ENCODE data around the gene TNNI2. TPM values are rescaled to one million over a fixed set of nuclear protein-coding genes. Genes with fewer than 3 reads are reported as not detected.

Gene TNNI2
- total RNA-seq, 1 donor from 2014 or later = 0.26 TPM

GRCh38 chr11:1830004-1830321 is 8.8 kb upstream of the TNNI2 start:
- TF ChIP-seq CTCF (IDR thresholded peaks at IDR 0.05; ENCODE audit: insufficient read depth, low read length, severe bottlenecking) = no peak
- Histone ChIP-seq H3K27me3 (ENCODE audit: control insufficient read depth, insufficient read depth, low read length) (no peaks in the 10 kb centered on the region), H3K36me3 (ENCODE audit: control insufficient read depth, insufficient read depth, low read length) (no peaks in the 10 kb centered on the region), H3K4me3 (ENCODE audit: low read depth, low read length) (no peak overlapping the region)
- FAIRE-seq (no peak), DNase-seq (ENCODE audit: low read depth) (peak; percentile 3)

GRCh38 chr11:1830322-1831223 is 8.2 kb upstream of the TNNI2 start:
- no peaks in the 10 kb centered on the region for H3K27me3 ChIP-seq (ENCODE audit: control insufficient read depth, insufficient read depth, low read length)
- no peak overlapping the region for H3K4me3 ChIP-seq (ENCODE audit: low read depth, low read length)
- H3K36me3 ChIP-seq (ENCODE audit: control insufficient read depth, insufficient read depth, low read length) = no peaks in the 10 kb centered on the region
- DNase-seq (ENCODE audit: low read depth) = peak; percentile 96
- no peak for TF ChIP-seq CTCF (IDR thresholded peaks at IDR 0.05; ENCODE audit: insufficient read depth, low read length, severe bottlenecking)
- peak; percentile 86 for FAIRE-seq

- FAIRE-seq = no peak
- no peak for TF ChIP-seq CTCF (IDR thresholded peaks at IDR 0.05; ENCODE audit: insufficient read depth, low read length, severe bottlenecking)
- H3K4me3 ChIP-seq (ENCODE audit: low read depth, low read length) = no peak overlapping the region
- H3K27me3 ChIP-seq (ENCODE audit: control insufficient read depth, insufficient read depth, low read length) = no peaks in the 10 kb centered on the region
- DNase-seq (ENCODE audit: low read depth) = no peak
- no peaks in the 10 kb centered on the region for H3K36me3 ChIP-seq (ENCODE audit: control insufficient read depth, insufficient read depth, low read length)
Measured at GRCh38 chr11:1831338-1832210, 7.2 kb upstream of the TNNI2 start.

GRCh38 chr11:1832211-1832919 is 6.4 kb upstream of the TNNI2 start:
- peak overlapping the region; percentile 3 for H3K4me3 ChIP-seq (ENCODE audit: low read depth, low read length)
- no peak for DNase-seq (ENCODE audit: low read depth)

GRCh38 chr11:1832920-1833295 is 5.9 kb upstream of the TNNI2 start:
- Histone ChIP-seq H3K4me3 (ENCODE audit: low read depth, low read length) (no peak overlapping the region), H3K36me3 (ENCODE audit: control insufficient read depth, insufficient read depth, low read length) (no peaks in the 10 kb centered on the region), H3K27me3 (ENCODE audit: control insufficient read depth, insufficient read depth, low read length) (no peaks in the 10 kb centered on the region)
- TF ChIP-seq CTCF (IDR thresholded peaks at IDR 0.05; ENCODE audit: insufficient read depth, low read length, severe bottlenecking) = no peak
- FAIRE-seq (no peak), DNase-seq (ENCODE audit: low read depth) (no peak)

More at GRCh38 chr11:1832211-1832919, 6.4 kb upstream of the TNNI2 start:
- Histone ChIP-seq H3K27me3 (ENCODE audit: control insufficient read depth, insufficient read depth, low read length) (no peaks in the 10 kb centered on the region), H3K36me3 (ENCODE audit: control insufficient read depth, insufficient read depth, low read length) (no peaks in the 10 kb centered on the region)
- no peak for FAIRE-seq
- TF ChIP-seq CTCF (IDR thresholded peaks at IDR 0.05; ENCODE audit: insufficient read depth, low read length, severe bottlenecking) = peak; percentile 96
